HFF-Myc (cell line): ENCODE results near the gene CCNI.
"Not testable (repeated sequence)": the region's sequence is repeated elsewhere in the genome, so short reads cannot be mapped to it uniquely, and the experiment has no call there.

ENCODE experiments used
- DNase-seq: peaks from one replicate; pipeline ENCODE4 v3.0.0-alpha.2; 2011; ENCODE audit warnings: low read depth; ENCODE audit errors: extremely low read depth
- H3K4me3 ChIP-seq: replicated peaks from 2 replicates; pipeline ENCODE4 v1.5.1; 2011; ENCODE audit warnings: low read depth, mild to moderate bottlenecking, control low read depth, low read length
- CTCF ChIP-seq: IDR thresholded peaks from 2 replicates; pipeline ENCODE4 v1.5.1; 2012; ENCODE audit warnings: mild to moderate bottlenecking, low read depth, low read length, control low read depth; ENCODE audit errors: missing control alignments

CCNI gene

GRCh38 chr4:77073981-77074380 is 1.8 kb downstream of the CCNI start:
- peak overlapping the region; percentile 57 for H3K4me3 ChIP-seq
- no peak for DNase-seq
- TF ChIP-seq CTCF = no peak

- DNase-seq = no peak
- H3K4me3 ChIP-seq = peak overlapping the region; percentile 57
- no peak for TF ChIP-seq CTCF
Observed at GRCh38 chr4:77073106-77073809, 2.5 kb downstream of the CCNI start.

GRCh38 chr4:77072195-77072753 is 3.5 kb downstream of the CCNI start:
- no peak for TF ChIP-seq CTCF
- DNase-seq = no peak
- peak overlapping the region; percentile 57; the same call in 1 of the 2 replicates for H3K4me3 ChIP-seq

GRCh38 chr4:77069514-77069913 is 6.3 kb downstream of the CCNI start:
- not testable (repeated sequence) for H3K4me3 ChIP-seq, DNase-seq

- DNase-seq = no peak
- H3K4me3 ChIP-seq = no peak overlapping the region
- no peak for TF ChIP-seq CTCF
Observed at GRCh38 chr4:77065382-77065781, 10.4 kb downstream of the CCNI start.

- H3K4me3 ChIP-seq = no peak overlapping the region
- DNase-seq = no peak
- TF ChIP-seq CTCF = no peak
Observed at GRCh38 chr4:77062856-77063255, 12.9 kb downstream of the CCNI start.

GRCh38 chr4:77052352-77052751 is 23.4 kb downstream of the CCNI start:
- peak; percentile 66 for TF ChIP-seq CTCF
- no peak for DNase-seq
- no peak overlapping the region for H3K4me3 ChIP-seq
